Measurements from ENCODE around the gene TSPAN11.
"Not testable (repeated sequence)": the region's sequence is repeated elsewhere in the genome, so short reads cannot be mapped to it uniquely, and the experiment has no call there.

The TSPAN11 gene

DNA sequence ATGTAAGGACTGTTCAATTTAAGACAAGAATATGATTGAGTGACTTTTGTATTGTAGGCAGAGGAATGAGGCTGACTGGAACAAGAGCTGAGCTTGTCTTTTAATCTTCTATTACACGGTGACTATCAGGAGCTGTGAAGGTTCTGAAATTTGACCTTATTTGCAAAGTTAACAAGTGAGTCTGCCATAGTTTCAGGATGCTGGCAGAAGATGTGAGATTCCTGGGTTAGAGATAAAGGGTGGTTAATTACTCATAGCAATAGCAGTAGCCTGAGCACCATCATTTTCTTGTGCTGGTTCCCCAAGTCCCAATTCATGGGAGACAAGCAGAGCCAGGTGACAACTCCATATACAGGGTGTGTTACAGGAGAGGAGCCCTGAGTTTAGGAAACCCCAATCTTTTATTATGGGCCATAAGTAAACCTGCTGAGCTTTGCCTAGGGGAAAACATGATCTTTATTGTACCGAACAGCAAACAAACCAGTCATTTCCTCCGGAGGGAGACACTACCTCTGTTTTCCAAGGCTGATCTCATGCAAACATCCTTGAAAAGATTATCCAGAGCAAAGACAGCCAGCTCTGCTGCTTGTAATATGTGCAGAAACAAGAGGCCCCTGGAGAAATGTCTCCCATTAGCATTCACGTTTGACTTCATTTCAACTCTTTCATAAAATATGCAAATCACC, 95.4 kb downstream of the TSPAN11 start:
- DNase-seq, result no peak

DNA sequence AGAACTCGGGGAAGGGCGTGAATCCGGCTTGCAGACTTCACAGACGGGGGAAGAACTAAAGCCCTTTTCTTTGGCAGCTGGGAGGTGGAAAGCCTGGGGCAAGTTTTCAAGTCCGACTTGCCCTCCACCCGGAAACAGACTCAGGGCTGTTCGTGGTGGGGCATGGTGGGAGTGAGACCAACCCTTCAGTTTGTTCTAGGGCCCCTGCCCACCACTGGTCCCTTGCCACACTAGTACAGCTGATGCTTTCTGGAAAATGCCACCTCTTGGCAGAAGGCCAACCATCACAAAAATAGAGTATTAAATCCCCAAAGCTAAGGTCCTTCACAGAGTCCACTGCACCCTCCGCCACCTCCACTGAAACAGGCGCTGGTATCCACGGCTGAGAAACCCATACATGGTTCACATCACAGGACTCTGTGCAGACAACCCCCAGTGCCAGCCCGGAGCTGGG, 96.8 kb downstream of the TSPAN11 start:
- DNase-seq, result no peak

DNA sequence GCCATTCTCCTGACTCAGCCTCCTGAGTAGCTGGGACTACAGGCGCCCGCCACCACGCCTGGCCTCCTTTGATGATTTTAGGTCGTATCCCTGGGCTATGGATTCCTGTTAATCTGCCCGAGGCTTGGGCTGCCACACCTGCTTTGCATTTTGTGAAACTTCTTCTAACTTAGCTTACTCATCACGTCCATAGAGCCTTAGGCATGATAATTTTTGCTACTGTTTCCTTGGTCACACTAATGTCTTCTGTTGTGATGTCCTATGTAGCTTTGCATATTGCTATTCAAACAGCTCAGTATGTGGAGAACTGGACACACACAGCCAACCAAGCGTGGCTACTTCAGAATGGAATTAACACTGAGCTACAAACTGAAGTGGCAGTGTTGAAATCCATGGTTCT, 99.7 kb downstream of the TSPAN11 start:
- no peak for DNase-seq

DNA sequence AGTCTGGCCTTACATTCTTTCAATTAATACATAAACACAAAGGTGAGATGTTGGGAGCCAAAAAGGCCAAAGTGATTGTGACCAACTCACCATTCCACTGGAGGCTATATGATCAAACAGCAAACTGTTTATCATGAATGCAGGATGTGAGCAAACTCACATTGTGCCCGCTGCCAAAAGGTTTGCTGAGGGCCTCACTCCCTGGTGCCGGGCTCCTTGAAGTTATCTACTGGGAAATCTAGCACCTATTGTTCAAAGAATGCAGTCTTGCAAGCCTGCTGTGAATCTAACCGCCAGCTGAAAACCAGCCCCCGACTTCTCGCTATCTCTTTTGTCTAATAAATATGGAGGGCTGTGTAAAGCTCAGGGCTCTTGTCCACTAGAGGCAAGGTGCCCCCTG, 100.5 kb downstream of the TSPAN11 start:
- not testable (repeated sequence) for DNase-seq

GRCh38 chr12:31029468-31029867, 102.9 kb downstream of the TSPAN11 start:
- no peak for DNase-seq

DNA sequence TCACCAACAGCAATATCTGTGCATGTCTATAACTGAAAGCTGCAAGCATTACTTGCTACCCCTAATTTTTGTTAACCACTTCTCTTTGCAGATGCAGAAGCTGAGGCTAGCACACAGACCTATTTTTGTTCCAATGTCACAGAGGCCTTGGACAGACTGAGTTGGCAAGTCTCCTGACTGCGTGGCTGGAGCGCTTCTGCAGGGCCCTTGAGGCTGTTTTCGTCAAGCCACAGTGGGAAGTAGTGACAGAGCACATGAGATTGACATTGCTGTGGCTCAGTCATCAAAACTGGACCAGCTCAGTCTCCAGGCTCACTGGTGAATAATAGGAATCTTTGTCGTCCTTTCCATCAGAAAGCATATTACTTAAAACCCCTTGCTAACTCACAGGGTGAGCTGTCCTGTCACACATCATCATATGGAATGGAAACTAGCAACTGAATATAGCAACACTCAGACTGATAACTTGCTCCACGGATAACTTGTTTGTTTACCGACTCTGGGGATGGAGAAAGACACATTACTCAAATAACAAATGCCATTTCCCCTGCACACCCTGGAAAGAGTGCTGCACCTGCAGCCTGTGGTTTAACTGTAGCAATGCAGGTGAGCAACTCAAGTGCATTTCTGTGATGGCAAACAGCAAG, 103.5 kb downstream of the TSPAN11 start:
- no peak for DNase-seq

DNA sequence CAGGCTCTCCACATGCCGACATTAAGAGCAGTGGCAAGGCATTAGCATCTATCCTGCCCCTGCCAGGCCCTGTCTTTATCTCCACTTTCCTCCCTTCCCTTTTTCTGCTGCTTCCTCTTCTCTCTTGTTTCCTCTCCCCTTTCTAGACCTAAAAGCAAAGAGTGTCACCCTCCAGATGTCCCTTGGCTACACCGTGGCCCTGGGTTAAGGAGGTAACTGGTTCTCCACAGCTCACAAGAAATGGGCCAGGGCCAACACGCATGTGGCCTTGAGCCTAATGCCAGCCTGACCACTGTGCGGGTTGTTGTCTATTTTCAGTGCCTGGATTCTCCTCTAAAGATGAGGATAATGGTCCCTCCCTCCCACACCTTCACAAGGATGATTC, 105.4 kb downstream of the TSPAN11 start:
- DNase-seq, result no peak

DNA sequence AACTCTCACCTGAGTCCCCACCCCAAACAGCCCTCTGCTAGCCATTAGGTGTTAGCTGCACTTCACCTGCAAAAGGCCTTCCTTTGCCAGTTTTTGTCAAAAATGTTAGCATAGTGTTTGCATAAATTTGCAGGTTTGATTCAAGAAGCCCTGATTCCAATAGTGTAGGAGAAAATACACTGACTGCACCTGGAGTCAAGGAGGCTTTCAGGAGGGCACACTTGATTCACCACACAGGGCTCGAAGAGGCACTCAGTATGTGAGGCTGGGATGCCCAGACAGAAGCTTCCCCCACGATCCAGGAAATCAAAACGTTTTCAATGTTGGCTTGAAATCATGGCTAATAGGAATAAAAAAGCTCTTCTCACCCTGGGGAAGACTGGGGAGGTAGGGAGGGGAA, 106.6 kb downstream of the TSPAN11 start:
- no peak for DNase-seq

GRCh38 chr12:31033681-31034080, 107.1 kb downstream of the TSPAN11 start:
- no peak for DNase-seq

DNA sequence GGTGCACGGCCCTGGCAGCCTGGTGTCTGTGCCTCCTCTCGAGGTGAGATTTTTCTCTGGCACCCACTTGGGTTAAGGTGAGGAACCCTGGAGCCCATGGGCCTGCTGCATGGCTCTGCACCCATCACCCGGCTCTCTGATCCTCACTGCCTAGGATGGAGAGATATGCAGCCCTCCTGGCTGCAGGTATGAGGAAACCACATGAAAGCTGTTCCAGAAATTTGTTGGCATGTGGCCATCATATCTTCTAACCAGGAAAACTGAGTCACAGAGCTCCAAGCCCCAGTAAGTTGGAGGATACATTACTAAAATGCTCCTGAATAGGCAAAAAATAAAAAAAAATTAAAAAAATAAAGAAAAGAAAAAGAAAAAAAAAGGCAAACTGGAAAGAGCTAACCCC, 107.8 kb downstream of the TSPAN11 start:
- no peak for DNase-seq

DNA sequence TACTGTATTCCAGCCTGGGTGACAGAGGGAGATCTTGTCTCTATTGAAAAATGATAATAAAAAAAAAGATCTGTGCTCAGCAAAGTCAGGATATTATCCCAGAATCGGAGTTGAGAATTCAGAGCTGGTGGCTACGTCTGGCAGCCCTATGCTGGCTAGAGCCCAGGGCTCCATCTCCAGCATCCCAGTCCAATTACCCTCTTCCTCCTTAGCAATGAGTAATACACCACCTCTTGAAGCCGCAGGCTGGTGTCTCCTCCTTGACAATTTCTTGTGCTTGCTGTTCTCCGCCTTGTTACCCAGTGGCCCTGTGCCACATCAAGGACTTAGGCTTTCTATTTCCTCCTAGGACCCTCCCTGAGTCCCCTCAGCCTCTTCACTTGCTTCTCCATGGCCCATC, 108.7 kb downstream of the TSPAN11 start:
- DNase-seq, result no peak

DNA sequence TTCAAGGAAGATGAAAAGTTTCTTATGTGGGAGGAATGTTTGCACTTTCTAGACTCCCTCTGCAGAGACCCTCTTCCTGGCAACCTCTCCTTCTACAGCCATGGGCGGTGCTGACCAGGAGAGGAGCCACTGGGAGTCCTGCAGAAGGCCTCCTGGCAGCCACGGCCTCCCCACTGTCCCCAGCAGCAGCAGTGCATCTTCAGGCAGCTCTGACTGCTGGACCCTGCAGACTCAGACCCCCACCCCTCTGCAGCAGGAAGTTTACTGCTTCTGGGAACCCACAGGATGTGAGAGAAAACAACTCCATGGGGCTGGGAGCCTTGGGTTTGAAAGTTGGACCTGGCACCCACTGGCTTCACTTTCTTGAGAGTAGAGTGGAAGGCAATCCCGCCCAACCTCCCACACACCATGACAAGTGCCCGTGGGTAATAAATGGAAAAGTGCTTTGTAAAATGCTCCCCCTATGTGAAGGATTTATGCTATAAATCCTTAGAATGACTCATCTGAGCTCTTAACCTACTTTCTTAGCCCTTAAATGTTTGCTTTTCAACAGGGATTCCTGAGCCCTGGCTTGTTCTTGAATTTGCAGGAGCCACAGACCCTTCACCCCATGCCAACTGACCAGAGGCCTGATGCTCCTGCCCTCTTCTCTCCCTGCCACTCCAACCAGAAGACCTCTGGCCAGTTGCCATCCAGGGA, 109.6 kb downstream of the TSPAN11 start:
- DNase-seq, result no peak

DNA sequence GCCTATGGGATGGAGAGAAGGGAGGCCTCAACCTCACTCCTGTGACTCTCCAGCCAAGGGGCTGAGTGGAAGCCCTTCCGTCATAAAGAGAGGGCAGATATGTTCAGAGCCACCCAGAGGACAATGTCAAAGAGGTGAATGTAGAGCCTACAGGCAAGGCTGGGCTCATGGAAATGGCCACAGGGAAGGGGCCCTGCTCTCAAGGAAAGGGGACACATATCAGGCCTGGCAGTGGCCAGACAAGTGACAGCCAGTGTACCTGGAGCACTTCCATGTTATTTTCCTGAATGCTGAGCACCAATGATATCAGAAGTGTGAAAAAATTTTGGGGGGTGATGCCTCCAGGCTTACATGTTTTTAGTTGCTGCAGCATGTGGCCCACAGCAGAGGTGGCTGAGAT, 110.5 kb downstream of the TSPAN11 start:
- DNase-seq, result no peak

DNA sequence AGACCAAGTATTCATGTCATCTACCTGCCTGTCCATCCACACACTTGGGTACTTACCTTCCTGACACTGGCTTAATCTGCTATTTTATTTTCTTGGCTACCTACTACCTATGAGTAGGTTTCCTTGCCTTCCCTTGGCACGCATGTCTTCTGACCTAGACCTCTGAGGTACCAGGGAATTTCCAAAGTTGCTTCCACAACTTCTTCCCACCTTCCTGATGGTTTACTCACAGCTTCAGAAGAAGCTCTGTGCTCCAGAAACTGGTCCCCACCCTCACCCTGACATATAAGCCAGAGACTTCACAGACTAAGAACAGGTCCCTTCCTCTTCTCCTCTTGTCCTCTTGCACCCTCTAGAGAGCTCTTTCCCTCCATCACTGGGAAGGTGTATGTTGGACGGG, 111.4 kb downstream of the TSPAN11 start:
- no peak for DNase-seq

- no peak for DNase-seq
Observed at GRCh38 chr12:31041033-31041564, 114.6 kb downstream of the TSPAN11 start.
